H1 (cell line): ENCODE measurements around the gene SLC31A2.

Experiments
- BACH1 ChIP-seq: IDR thresholded peaks from 2 replicates; pipeline ENCODE4 v1.6.1; 2012; ENCODE audit warnings: low read length, improper control_type of control experiment
- TF ChIP-seq, protein P1 (sequence below), 3 experiments: IDR thresholded peaks; 1 replicate in 2 of 3; 2 replicates in 1 of 3; pipeline versions ENCODE4 v1.5.1 to v1.6.1; 2011; ENCODE audit warnings: low read length in 3 of 3, mild to moderate bottlenecking in 3 of 3, inconsistent platforms in 2 of 3, low read depth in 1 of 3, moderate library complexity in 1 of 3; ENCODE audit not compliant: insufficient read depth in 1 of 3; ENCODE audit errors: control extremely low read depth in 1 of 3

DNA sequence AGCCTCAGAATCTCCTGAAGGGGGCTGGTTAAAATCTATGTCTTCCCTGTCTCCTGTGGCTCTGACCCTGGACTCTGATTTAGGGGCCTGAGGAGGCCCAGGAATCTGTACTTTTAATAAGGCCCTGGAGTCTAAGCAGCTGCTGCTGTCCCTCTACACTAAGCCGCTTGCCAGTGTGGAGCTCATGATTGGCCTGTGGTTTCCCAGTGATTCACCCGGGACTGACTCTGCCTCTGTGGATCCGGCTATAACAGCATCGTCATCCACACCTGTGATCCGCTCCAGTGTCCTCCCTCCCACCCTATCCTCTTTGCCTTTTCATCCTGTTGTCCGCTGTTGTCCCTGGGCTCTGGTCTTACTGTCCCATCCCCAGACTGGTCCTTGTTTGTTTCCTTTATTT, 3.7 kb downstream of the SLC31A2 start:
- TF ChIP-seq, protein P1, sequence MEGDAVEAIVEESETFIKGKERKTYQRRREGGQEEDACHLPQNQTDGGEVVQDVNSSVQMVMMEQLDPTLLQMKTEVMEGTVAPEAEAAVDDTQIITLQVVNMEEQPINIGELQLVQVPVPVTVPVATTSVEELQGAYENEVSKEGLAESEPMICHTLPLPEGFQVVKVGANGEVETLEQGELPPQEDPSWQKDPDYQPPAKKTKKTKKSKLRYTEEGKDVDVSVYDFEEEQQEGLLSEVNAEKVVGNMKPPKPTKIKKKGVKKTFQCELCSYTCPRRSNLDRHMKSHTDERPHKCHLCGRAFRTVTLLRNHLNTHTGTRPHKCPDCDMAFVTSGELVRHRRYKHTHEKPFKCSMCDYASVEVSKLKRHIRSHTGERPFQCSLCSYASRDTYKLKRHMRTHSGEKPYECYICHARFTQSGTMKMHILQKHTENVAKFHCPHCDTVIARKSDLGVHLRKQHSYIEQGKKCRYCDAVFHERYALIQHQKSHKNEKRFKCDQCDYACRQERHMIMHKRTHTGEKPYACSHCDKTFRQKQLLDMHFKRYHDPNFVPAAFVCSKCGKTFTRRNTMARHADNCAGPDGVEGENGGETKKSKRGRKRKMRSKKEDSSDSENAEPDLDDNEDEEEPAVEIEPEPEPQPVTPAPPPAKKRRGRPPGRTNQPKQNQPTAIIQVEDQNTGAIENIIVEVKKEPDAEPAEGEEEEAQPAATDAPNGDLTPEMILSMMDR (IDR thresholded peaks at IDR 0.05; ENCODE audit: control extremely low read depth in 1 of 3, insufficient read depth in 1 of 3, low read depth in 1 of 3, low read length in 3 of 3) = no peak
- no peak for TF ChIP-seq BACH1
